Muscle layer of colon (tissue), 2 donors: ENCODE results near the gene PLCXD3.

ENCODE experiments used
- H3K27ac ChIP-seq: one replicate; pipeline ENCODE4 v1.7.0; 2013; ENCODE audit warnings: low read depth, mild to moderate bottlenecking, low read length, moderate library complexity
- H3K27me3 ChIP-seq, 2 donors: one replicate each; pipeline ENCODE4 v1.7.0; 2013; ENCODE audit warnings: low read length in 2 of 2, mild to moderate bottlenecking in 2 of 2; ENCODE audit not compliant: insufficient read depth in 2 of 2, control insufficient read depth in 1 of 2
- H3K36me3 ChIP-seq: one replicate; pipeline ENCODE4 v1.7.0; 2013; ENCODE audit warnings: mild to moderate bottlenecking, low read length; ENCODE audit not compliant: insufficient read depth
- H3K4me1 ChIP-seq: one replicate; pipeline ENCODE4 v1.7.0; 2013; ENCODE audit warnings: mild to moderate bottlenecking, low read length; ENCODE audit not compliant: insufficient read depth
- H3K4me3 ChIP-seq, 2 donors: one replicate each; pipeline ENCODE4 v1.7.0; 2013; ENCODE audit warnings: low read length in 2 of 2, low read depth in 1 of 2, mild to moderate bottlenecking in 1 of 2, moderate library complexity in 1 of 2
- H3K9ac ChIP-seq: one replicate; pipeline ENCODE4 v1.7.0; 2013; ENCODE audit warnings: low read length
- H3K9me3 ChIP-seq: one replicate; pipeline ENCODE4 v1.7.0; 2013; ENCODE audit warnings: mild to moderate bottlenecking, low read length
- donor health status: abdominal sarcoma.
- donor health status: Adenocarcinoma of cecum.

Gene PLCXD3

GRCh38 chr5:41371738-41372137, 138.7 kb downstream of the PLCXD3 start:
- H3K9me3 ChIP-seq = no peaks in the 10 kb centered on the region
- no peak overlapping the region for H3K9ac ChIP-seq
- H3K4me1 ChIP-seq = no peaks in the 10 kb centered on the region
- no peaks in the 10 kb centered on the region for H3K36me3 ChIP-seq
- H3K27me3 ChIP-seq = no peaks in the 10 kb centered on the region
- no peak overlapping the region for H3K4me3 ChIP-seq
- no peak overlapping the region for H3K27ac ChIP-seq

- no peaks in the 10 kb centered on the region for H3K9me3 ChIP-seq
- no peak overlapping the region for H3K27ac ChIP-seq
- H3K9ac ChIP-seq = no peak overlapping the region
These were observed 139.9 kb downstream of the PLCXD3 start for GRCh38 chr5:41370482-41370881.

GRCh38 chr5:41369799-41370198, 140.6 kb downstream of the PLCXD3 start:
- H3K4me3 ChIP-seq = no peak overlapping the region
- H3K9me3 ChIP-seq = no peaks in the 10 kb centered on the region
- H3K9ac ChIP-seq = no peak overlapping the region
- H3K27me3 ChIP-seq = no peaks in the 10 kb centered on the region
- no peaks in the 10 kb centered on the region for H3K36me3 ChIP-seq
- H3K27ac ChIP-seq = no peak overlapping the region
- no peaks in the 10 kb centered on the region for H3K4me1 ChIP-seq

More at GRCh38 chr5:41370482-41370881, 139.9 kb downstream of the PLCXD3 start:
- H3K4me3 ChIP-seq = no peak overlapping the region
- no peaks in the 10 kb centered on the region for H3K4me1 ChIP-seq
- H3K36me3 ChIP-seq = no peaks in the 10 kb centered on the region
- no peaks in the 10 kb centered on the region for H3K27me3 ChIP-seq

GRCh38 chr5:41368158-41368557, 142.2 kb downstream of the PLCXD3 start:
- no peaks in the 10 kb centered on the region for H3K27me3 ChIP-seq
- no peak overlapping the region for H3K4me3 ChIP-seq
- no peaks in the 10 kb centered on the region for H3K9me3 ChIP-seq
- no peak overlapping the region for H3K27ac ChIP-seq
- no peak overlapping the region for H3K9ac ChIP-seq
- H3K36me3 ChIP-seq = no peaks in the 10 kb centered on the region
- H3K4me1 ChIP-seq = no peaks in the 10 kb centered on the region

GRCh38 chr5:41365369-41365768, 145.0 kb downstream of the PLCXD3 start:
- Histone ChIP-seq H3K9ac (no peak overlapping the region), H3K4me1 (no peaks in the 10 kb centered on the region), H3K4me3 (no peak overlapping the region), H3K27me3 (no peaks in the 10 kb centered on the region), H3K9me3 (no peaks in the 10 kb centered on the region), H3K27ac (no peak overlapping the region), H3K36me3 (no peaks in the 10 kb centered on the region)

- Histone ChIP-seq H3K27ac (no peak overlapping the region), H3K27me3 (no peaks in the 10 kb centered on the region), H3K36me3 (no peaks in the 10 kb centered on the region), H3K4me1 (no peaks in the 10 kb centered on the region), H3K9me3 (no peaks in the 10 kb centered on the region), H3K9ac (no peak overlapping the region), H3K4me3 (no peak overlapping the region)
These were observed 146.1 kb downstream of the PLCXD3 start for GRCh38 chr5:41364346-41364745.

GRCh38 chr5:41363343-41363986, 146.9 kb downstream of the PLCXD3 start:
- H3K4me1 ChIP-seq = no peaks in the 10 kb centered on the region
- H3K9me3 ChIP-seq = no peaks in the 10 kb centered on the region
- no peak overlapping the region for H3K4me3 ChIP-seq
- no peak overlapping the region for H3K9ac ChIP-seq
- H3K27me3 ChIP-seq = no peaks in the 10 kb centered on the region
- H3K36me3 ChIP-seq = no peaks in the 10 kb centered on the region
- no peak overlapping the region for H3K27ac ChIP-seq

GRCh38 chr5:41356786-41357185, 153.6 kb downstream of the PLCXD3 start:
- Histone ChIP-seq H3K36me3 (no peaks in the 10 kb centered on the region), H3K27ac (no peak overlapping the region), H3K27me3 (no peaks in the 10 kb centered on the region), H3K4me3 (no peak overlapping the region), H3K9ac (no peak overlapping the region), H3K4me1 (no peaks in the 10 kb centered on the region), H3K9me3 (no peaks in the 10 kb centered on the region)

- Histone ChIP-seq H3K36me3 (no peaks in the 10 kb centered on the region), H3K27me3 (no peaks in the 10 kb centered on the region), H3K9ac (no peak overlapping the region), H3K4me1 (no peaks in the 10 kb centered on the region), H3K27ac (no peak overlapping the region), H3K4me3 (no peak overlapping the region), H3K9me3 (no peaks in the 10 kb centered on the region)
These were observed 160.6 kb downstream of the PLCXD3 start for GRCh38 chr5:41349846-41350245.

GRCh38 chr5:41347569-41347968, 162.8 kb downstream of the PLCXD3 start:
- no peak overlapping the region for H3K4me3 ChIP-seq
- no peak overlapping the region for H3K27ac ChIP-seq
- H3K9me3 ChIP-seq = no peaks in the 10 kb centered on the region
- H3K4me1 ChIP-seq = no peaks in the 10 kb centered on the region
- no peaks in the 10 kb centered on the region for H3K27me3 ChIP-seq
- no peaks in the 10 kb centered on the region for H3K36me3 ChIP-seq
- no peak overlapping the region for H3K9ac ChIP-seq

GRCh38 chr5:41346609-41347008, 163.8 kb downstream of the PLCXD3 start:
- no peaks in the 10 kb centered on the region for H3K9me3 ChIP-seq
- no peak overlapping the region for H3K27ac ChIP-seq
- no peaks in the 10 kb centered on the region for H3K4me1 ChIP-seq
- H3K4me3 ChIP-seq = no peak overlapping the region
- H3K9ac ChIP-seq = no peak overlapping the region
- H3K36me3 ChIP-seq = no peaks in the 10 kb centered on the region
- H3K27me3 ChIP-seq = no peaks in the 10 kb centered on the region

GRCh38 chr5:41345295-41345694, 165.1 kb downstream of the PLCXD3 start:
- Histone ChIP-seq H3K27ac (no peak overlapping the region), H3K4me3 (no peak overlapping the region), H3K27me3 (no peaks in the 10 kb centered on the region), H3K9ac (no peak overlapping the region), H3K36me3 (no peaks in the 10 kb centered on the region), H3K4me1 (no peaks in the 10 kb centered on the region), H3K9me3 (no peaks in the 10 kb centered on the region)
